NCI-H82 treated with DMSO at 0.1 percent for 48 hours (cell line): ENCODE measurements around the gene PCDHB4.
"Not testable (repeated sequence)": the region's sequence is repeated elsewhere in the genome, so short reads cannot be mapped to it uniquely, and the experiment has no call there.

Source experiments
- DNase-seq: peaks from one replicate; lab custom pipeline; 2025; ENCODE audit not compliant: unreplicated experiment; lab: John Stamatoyannopoulos, UW

PCDHB4 gene

DNA sequence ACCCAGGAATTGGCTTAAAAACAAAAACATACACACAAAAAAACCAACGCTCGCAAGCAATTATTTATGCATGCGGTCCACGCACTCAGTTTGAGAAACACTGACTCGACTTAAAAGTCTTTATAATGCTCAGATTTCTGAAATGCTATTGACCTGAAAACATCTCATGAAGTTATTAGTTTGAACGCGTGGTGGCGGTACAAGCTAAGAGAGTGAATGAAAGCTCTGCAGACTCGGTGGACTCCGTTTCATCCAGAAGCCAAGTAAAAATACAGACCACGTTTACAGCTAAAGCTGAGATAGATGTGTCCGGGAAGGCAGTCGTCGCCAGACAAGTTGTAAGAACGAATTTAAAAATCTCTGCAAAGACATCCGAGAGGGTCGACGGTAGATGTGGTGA is 28.2 kb downstream of the PCDHB4 start, which contains the start of gene PCDHB6:
PCDHB6 (plus strand) TSS at position 246 of the 400 bp plus-strand sequence. CDS start 201 bp downstream, outside the sequence.
- no peak for DNase-seq

DNA sequence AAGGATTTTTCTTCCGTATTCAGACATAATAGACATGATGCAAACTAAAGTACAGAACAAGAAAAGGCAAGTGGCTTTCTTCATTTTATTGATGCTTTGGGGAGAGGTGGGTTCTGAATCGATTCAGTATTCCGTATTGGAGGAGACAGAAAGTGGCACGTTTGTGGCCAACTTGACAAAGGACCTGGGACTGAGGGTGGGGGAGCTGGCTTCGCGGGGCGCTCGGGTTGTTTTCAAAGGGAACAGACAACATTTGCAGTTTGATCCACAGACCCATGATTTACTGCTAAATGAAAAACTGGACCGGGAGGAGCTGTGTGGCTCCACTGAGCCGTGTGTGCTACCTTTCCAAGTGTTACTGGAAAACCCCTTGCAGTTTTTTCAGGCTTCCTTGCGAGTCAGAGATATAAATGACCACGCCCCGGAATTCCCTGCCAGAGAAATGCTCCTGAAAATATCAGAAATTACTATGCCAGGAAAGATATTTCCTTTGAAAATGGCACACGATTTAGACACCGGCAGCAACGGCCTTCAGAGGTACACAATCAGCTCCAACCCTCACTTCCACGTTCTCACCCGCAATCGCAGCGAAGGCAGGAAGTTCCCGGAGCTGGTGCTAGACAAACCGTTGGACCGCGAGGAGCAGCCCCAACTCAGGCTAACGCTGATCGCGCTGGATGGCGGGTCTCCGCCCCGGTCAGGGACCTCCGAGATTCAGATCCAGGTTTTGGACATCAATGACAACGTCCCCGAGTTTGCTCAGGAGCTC is 28.8 kb downstream of the PCDHB4 start:
- DNase-seq: no peak

DNA sequence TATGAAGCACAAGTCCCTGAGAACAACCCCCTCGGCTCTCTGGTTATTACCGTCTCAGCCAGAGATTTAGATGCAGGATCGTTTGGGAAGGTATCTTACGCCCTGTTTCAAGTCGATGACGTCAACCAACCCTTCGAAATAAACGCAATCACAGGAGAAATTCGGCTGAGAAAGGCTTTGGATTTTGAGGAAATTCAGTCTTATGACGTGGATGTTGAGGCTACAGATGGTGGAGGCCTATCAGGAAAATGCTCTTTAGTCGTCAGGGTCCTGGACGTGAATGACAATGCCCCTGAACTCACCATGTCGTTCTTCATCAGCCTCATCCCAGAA is 29.3 kb downstream of the PCDHB4 start:
- DNase-seq: no peak

DNA sequence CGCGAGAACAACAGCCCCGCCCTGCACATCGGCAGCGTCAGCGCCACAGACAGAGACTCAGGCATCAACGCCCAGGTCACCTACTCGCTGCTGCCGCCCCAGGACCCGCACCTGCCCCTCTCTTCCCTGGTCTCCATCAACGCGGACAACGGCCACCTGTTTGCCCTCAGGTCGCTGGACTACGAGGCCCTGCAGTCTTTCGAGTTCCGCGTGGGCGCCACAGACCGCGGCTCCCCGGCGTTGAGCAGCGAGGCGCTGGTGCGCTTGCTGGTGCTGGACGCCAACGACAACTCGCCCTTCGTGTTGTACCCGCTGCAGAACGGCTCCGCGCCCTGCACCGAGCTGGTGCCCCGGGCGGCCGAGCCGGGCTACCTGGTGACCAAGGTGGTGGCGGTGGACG is 30.0 kb downstream of the PCDHB4 start:
- not testable (repeated sequence) for DNase-seq

DNA sequence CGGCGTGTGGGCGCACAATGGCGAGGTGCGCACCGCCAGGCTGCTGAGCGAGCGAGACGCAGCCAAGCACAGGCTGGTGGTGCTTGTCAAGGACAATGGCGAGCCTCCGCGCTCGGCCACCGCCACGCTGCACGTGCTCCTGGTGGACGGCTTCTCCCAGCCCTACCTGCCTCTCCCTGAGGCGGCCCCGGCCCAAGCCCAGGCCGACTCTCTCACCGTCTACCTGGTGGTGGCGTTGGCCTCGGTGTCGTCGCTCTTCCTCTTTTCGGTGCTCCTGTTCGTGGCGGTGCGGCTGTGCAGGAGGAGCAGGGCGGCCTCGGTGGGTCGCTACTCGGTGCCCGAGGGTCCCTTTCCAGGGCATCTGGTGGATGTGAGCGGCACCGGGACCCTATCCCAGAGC is 30.5 kb downstream of the PCDHB4 start:
- not testable (repeated sequence) for DNase-seq

DNA sequence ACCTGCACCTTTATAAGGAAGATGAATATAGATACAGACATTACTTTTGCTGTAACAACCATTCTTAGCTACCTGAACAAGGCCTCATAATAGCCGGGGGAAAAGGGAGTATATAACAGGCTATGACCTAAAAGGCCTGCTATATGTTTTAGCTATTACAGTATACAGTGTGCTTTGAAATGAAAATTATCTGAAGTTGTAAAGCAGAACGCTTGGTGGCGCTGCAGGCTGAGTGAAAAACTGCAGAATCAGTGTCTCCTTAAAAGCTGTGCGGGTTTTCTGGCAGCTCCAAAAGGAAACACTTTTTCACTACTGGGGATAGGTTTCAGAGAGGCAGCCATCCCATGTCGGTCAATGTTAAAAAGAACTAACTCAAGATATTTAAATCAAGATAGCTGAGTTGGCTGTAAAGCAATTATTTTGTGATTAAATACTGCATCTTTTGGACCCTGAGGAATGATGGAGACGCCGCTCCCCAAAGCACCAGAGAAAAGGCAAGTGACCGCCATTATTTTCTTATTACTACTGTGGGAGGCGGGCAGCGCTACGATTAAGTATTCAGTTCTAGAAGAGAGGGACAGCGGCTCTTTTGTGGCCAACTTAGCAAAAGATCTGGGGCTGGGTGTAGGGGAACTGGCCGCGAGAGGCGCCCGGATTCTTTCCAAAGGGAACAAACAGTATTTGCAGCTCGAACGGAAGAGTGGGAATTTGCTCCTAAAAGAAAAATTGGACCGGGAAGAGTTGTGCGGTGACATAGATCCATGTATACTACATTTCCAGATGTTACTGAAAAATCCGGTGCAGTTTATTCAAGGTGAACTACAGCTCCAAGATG is 34.1 kb downstream of the PCDHB4 start:
- no peak for DNase-seq

DNA sequence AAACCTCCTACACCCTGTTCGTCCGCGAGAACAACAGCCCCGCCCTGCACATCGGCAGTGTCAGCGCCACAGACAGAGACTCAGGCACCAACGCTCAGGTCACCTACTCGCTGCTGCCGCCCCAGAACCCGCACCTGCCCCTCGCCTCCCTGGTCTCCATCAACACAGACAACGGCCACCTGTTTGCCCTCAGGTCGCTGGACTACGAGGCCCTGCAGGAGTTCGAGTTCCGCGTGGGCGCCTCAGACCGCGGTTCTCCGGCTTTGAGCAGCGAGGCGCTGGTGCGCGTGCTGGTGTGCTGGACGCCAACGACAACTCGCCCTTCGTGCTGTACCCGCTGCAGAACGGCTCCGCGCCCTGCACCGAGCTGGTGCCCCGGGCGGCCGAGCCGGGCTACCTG is 35.7 kb downstream of the PCDHB4 start:
- DNase-seq: not testable (repeated sequence)

DNA sequence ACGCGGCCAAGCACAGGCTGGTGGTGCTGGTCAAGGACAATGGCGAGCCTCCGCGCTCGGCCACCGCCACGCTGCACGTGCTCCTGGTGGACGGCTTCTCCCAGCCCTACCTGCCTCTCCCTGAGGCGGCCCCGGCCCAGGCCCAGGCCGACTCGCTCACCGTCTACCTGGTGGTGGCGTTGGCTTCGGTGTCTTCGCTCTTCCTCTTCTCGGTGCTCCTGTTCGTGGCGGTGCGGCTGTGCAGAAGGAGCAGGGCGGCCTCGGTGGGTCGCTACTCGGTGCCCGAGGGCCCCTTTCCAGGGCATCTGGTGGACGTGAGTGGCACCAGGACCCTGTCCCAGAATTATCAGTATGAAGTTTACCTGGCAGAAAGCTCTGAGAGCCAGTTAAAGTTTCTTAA is 36.3 kb downstream of the PCDHB4 start:
- not testable (repeated sequence) for DNase-seq

DNA sequence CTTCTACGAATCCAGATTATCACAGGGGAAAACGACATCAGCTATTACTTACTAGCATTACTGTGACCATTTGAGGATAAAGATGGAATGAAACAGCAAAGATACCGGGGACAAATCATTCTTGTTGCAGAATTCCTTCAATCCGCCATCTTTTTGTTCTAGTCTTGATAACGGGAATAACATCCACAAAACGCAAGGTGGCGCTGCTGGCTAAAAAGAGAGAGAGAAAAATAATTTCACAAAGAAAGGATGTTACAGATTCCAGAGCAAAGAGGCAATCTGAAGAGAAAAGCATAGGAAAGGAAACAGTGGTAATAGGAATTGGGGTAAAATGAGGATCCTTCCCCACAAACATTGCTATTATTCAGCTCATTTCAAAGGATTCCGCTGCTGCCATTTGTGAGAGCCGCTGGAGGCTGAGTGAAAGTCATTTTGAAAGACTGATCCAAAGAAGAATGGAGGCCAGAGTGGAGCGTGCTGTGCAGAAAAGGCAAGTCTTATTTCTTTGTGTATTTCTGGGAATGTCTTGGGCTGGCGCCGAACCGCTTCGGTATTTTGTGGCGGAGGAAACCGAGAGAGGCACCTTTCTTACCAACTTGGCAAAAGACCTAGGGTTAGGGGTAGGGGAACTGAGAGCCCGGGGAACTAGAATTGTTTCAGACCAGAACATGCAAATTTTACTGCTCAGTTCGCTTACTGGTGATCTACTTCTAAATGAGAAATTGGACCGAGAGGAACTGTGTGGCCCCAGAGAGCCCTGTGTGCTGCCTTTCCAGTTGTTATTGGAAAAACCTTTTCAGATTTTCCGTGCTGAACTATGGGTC is 51.0 kb downstream of the PCDHB4 start, which contains the start of gene PCDHB7:
PCDHB7 (plus strand) TSS at position 264 of the 824 bp plus-strand sequence; CDS start at position 456, 192 bp downstream.
- no peak for DNase-seq

DNA sequence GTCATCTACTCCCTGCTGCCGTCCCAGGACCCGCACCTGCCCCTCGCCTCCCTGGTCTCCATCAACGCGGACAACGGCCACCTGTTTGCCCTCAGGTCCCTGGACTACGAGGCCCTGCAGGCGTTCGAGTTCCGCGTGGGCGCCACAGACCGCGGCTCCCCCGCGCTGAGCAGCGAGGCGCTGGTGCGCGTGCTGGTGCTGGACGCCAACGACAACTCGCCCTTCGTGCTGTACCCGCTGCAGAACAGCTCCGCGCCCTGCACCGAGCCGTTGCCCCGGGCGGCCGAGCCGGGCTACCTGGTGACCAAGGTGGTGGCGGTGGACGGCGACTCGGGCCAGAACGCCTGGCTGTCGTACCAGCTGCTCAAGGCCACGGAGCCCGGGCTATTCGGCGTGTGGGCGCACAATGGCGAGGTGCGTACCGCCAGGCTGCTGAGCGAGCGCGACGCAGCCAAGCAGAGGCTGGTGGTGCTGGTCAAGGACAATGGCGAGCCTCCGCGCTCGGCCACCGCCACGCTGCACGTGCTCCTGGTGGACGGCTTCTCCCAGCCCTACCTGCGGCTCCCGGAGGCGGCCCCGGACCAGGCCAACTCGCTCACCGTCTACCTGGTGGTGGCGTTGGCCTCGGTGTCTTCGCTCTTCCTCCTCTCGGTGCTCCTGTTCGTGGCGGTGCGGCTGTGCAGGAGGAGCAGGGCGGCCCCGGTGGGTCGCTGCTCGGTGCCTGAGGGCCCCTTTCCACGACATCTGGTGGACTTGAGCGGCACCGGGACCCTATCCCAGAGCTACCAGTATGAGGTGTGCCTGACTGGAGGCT is 52.9 kb downstream of the PCDHB4 start:
- not testable (repeated sequence) for DNase-seq
